ENCODE data around the gene DAGLA. TPM values are rescaled to one million over a fixed set of nuclear protein-coding genes. Genes with fewer than 3 reads are reported as not detected.

Gene DAGLA
- total RNA-seq, 1 donor = 4.2 TPM

- H3K4me3 ChIP-seq (ENCODE audit: low read depth, low read length) = peak overlapping the region; percentile 96
Measured at GRCh38 chr11:61791737-61792309, 111.6 kb downstream of the DAGLA start.

GRCh38 chr11:61792310-61793082 is 112.3 kb downstream of the DAGLA start, which contains the start of the genes FEN1 and TMEM258:
Gene FEN1, plus strand, starts transcription at chr11:61792911. Its CDS starts 2,451 bp downstream, at chr11:61795362.
Gene TMEM258, minus strand, starts transcription at chr11:61792599. Its CDS starts 41 bp downstream, at chr11:61792558.
- peak; percentile 94 for DNase-seq (ENCODE audit: low read depth)
- H3K4me3 ChIP-seq (ENCODE audit: low read depth, low read length) = peak within 1 kb of the TSS; percentile 96
- TF ChIP-seq CTCF (IDR thresholded peaks at IDR 0.05; ENCODE audit: insufficient read depth, low read length) = peak; percentile 10

More at GRCh38 chr11:61791737-61792309, 111.6 kb downstream of the DAGLA start:
- TF ChIP-seq CTCF (IDR thresholded peaks at IDR 0.05; ENCODE audit: insufficient read depth, low read length) = no peak
- peak; percentile 94 for DNase-seq (ENCODE audit: low read depth)

DNA sequence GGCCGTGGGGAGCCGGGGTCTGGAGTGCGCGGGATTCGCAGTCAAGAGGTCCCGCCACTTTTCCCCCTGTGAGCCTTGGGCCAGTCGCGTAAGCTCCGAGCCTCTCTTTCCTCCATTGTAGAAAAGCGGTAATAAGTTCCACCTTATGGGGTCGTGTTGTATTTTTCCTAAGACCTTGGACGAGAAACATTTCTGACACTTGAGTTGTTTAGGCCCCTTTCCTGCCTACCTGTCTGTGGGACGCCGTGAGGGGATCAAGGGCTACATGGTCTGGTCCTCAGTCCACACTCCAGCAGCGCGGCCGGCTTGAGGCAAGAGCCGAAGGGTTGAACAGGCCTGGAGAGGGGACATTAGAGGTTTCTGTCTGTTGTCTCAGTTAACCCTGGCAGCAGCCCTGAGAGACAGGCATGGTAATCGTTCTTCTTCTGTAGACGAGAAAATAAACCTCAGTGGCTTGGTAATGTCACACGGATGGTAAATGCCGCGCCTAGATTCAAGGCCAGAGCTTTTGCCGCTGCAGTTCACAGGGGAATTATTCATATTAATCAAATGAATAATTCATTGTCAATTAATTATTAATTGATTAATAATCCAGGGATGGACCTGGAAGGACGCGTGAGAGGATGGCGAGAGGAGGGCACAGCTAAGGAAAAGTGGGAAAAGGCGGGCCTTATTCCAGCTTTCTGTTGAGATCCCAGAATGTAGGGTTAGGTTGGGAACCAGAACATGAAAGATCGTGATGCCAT is 113.1 kb downstream of the DAGLA start:
- TF ChIP-seq CTCF (IDR thresholded peaks at IDR 0.05; ENCODE audit: insufficient read depth, low read length) = no peak
- DNase-seq (ENCODE audit: low read depth) = no peak
- peak overlapping the region; percentile 96 for H3K4me3 ChIP-seq (ENCODE audit: low read depth, low read length)

- no peak for TF ChIP-seq CTCF (IDR thresholded peaks at IDR 0.05; ENCODE audit: insufficient read depth, low read length)
- H3K4me3 ChIP-seq (ENCODE audit: low read depth, low read length) = peak overlapping the region; percentile 96
- no peak for DNase-seq (ENCODE audit: low read depth)
Measured at GRCh38 chr11:61793829-61794204, 113.6 kb downstream of the DAGLA start.

DNA sequence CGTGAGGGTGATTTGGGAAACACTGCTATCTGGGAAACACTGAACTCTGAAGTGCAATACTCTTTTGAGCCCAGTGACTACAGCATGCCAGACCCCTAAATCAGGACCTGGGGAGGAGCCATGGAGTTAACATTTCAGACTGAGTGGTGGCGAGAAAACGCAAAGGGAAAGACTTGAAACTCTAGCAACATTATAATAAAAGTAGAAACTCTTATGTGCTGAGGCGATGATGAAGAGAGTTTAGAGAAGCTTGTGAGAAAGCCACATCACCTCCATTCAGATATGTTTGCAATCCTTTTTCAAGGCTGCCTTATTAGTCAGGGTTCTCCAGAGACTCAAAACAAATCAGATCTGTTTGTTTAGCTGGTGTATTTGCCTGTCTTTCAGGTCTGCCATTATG is 114.4 kb downstream of the DAGLA start:
- no peak for TF ChIP-seq CTCF (IDR thresholded peaks at IDR 0.05; ENCODE audit: insufficient read depth, low read length)
- no peak overlapping the region for H3K4me3 ChIP-seq (ENCODE audit: low read depth, low read length)
- DNase-seq (ENCODE audit: low read depth) = no peak

DNA sequence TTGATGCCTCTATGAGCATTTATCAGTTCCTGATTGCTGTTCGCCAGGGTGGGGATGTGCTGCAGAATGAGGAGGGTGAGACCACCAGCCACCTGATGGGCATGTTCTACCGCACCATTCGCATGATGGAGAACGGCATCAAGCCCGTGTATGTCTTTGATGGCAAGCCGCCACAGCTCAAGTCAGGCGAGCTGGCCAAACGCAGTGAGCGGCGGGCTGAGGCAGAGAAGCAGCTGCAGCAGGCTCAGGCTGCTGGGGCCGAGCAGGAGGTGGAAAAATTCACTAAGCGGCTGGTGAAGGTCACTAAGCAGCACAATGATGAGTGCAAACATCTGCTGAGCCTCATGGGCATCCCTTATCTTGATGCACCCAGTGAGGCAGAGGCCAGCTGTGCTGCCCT is 115.3 kb downstream of the DAGLA start:
- no peak for DNase-seq (ENCODE audit: low read depth)
- TF ChIP-seq CTCF (IDR thresholded peaks at IDR 0.05; ENCODE audit: insufficient read depth, low read length) = no peak
- no peak overlapping the region for H3K4me3 ChIP-seq (ENCODE audit: low read depth, low read length)
